GM10266 (cell line): Measurements from ENCODE around the gene ZDHHC11B.

ENCODE experiments used
- DNase-seq: peaks from one replicate; pipeline ENCODE4 v3.0.0; 2012; ENCODE audit errors: extremely low spot score
- TF ChIP-seq, protein P1 (sequence below): IDR thresholded peaks from 2 replicates; pipeline ENCODE4 v1.5.1; 2012; ENCODE audit warnings: mild to moderate bottlenecking, low read depth; ENCODE audit not compliant: control insufficient read depth, insufficient read depth; ENCODE audit errors: missing control alignments

Gene ZDHHC11B

DNA sequence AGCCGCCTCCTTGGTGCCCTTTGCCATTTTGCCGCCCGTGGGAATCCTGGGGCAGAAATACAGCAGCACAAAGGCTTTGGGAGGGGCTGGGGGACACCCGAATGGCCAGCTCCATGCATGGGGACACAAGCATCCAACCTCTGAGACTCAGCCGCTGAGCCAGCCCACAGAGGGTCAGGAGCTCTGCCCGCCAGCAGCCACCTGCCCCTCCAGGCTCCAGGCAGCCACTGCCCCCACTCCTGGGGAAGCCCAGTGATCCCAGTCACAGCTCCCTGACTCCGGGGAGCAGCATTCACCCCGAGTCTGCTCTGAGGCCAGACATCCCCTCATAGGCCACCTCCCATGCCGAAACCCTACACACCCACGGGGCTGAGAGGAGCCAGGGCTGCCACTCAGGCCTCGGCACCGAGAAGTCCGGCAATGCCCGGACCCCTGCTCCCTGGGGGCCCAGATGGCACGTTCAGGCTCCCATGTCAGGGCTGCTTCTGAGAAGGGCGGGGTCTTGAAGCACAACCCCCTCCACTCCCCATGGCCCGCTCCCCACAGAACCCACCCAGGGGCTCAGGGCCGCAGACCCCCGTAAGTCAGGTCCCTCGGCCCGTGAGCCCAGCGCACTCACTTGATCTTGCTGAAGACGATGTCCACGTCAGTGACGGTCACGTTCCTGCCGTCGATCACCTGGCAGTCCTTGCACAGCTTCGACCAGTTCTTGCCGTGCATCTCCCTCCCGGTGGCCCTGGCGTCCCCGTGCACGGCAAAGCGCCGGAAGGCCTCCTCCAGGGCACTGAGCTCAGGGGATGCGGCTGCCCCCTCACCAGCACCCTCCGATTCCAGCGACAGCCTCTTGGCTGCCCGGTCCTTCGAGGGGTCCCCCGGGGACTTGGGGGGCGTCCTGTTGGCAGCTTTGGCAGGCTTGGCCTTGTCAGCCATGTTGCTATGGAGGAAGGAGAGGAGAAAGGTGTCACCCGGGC, 107.1 kb downstream of the ZDHHC11B start:
- DNase-seq = no peak
- TF ChIP-seq, protein P1, sequence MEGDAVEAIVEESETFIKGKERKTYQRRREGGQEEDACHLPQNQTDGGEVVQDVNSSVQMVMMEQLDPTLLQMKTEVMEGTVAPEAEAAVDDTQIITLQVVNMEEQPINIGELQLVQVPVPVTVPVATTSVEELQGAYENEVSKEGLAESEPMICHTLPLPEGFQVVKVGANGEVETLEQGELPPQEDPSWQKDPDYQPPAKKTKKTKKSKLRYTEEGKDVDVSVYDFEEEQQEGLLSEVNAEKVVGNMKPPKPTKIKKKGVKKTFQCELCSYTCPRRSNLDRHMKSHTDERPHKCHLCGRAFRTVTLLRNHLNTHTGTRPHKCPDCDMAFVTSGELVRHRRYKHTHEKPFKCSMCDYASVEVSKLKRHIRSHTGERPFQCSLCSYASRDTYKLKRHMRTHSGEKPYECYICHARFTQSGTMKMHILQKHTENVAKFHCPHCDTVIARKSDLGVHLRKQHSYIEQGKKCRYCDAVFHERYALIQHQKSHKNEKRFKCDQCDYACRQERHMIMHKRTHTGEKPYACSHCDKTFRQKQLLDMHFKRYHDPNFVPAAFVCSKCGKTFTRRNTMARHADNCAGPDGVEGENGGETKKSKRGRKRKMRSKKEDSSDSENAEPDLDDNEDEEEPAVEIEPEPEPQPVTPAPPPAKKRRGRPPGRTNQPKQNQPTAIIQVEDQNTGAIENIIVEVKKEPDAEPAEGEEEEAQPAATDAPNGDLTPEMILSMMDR = no peak

DNA sequence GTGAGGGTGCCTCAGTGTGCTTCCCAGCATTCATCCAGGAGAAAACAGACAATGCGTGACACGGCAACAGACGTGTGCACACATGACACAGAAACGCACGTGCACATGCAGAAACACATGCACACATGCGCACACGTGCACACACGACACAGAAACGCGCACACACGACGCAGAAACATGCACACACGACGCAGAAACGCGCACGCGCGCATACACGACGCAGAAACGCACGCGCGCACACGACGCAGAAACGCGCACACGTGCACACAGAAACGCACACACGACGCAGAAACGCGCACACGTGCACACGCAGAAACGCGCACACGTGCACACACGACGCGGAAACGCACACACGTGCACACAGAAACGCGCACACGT, 107.8 kb downstream of the ZDHHC11B start:
- TF ChIP-seq, protein P1 = no peak
- DNase-seq = no peak

DNA sequence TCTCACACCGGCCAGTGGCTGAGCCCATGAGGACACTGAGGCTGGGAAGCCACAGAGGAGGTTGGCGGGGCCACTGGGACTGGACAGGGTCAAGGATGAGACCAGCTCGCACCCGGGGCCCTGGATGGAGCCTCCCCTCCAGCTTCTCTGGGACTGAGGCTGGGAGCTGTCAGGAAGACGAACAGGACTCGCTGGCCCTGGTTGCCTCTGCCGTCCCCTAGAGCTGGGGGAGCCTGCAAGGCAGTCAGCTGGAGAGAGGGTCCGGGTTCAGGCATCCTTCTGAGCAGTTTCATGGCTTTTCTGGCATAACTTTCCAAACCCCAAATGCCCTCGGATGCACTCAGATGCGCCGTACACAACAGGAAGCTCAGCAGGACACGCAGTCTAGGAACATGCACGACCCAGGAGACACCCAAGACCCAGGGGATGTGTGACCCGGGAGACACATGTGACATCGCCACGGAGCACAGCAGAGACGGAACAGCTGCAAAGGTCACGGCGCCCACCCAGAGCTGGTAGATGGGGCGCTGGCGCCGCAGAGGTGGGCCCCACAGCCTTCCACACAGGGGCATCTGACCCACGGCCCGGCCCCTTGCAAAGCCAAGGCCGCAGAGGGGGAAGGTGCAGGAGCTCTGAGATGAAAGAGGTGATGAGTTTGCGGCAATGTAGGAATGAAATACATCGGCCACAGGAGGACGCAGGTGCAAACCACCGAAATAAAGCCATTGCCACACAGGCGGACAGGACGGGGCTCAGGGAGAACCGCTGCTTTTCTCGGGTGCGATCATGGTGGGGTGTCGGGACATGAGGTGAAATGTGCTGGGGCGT, 108.4 kb downstream of the ZDHHC11B start:
- DNase-seq = no peak
- TF ChIP-seq, protein P1 = no peak

DNA sequence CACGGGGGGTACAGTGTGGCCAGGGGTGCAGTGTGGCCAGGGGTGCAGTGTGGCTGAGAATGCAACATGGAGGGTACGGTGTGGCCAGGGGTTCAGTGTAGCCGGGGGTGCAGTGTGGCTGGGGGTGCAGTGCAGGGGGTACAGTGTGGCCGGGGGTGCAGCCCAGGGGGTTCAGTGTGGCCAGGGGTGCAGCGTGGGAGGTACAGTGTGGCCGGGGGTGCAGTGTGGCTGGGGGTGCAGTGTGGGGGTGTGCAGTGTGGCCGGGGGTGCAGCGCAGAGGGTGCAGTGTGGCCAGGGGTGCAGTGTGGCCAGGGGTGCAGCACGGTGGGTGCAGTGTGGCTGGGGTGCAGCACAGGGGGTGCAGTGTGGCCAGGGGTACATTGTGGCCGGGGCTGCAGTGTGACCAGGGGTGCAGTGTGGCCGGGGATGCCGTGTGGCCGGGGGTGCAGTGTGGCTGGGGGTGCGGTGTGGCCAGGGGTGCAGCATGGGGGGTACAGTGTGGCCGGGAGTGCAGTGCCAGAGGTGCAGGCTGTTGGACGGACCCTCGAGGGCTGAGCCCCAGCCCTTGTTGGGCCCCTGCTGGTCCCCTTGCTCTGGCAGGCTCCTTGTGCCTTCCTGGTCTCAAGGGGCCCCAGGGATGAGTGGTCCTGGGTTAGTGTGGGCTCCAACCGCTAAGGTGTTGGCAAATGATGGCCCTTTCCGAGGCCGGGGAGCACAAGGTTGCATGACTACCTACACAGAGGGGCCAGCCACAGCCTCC, 109.2 kb downstream of the ZDHHC11B start:
- TF ChIP-seq, protein P1 = no peak
- no peak for DNase-seq

DNA sequence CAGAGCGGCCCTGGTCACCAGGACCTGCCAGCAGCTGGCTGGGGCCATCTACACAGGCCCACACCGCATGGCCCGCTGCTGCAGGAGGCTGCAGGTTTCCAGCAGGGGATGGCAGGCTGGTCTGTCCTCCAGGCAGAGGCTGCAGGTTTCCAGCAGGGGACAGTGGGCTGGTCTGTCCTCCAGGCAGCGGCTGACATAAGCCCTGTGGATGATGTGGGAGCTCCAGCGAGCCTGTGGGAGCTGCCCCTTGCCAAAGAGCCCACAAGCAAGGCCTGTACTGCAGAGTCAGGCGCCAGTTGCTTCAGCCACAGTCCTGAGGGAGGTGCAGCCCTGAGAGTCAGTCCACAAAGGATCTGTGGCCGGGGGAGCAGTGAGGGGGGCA, 109.9 kb downstream of the ZDHHC11B start:
- TF ChIP-seq, protein P1 = no peak

DNA sequence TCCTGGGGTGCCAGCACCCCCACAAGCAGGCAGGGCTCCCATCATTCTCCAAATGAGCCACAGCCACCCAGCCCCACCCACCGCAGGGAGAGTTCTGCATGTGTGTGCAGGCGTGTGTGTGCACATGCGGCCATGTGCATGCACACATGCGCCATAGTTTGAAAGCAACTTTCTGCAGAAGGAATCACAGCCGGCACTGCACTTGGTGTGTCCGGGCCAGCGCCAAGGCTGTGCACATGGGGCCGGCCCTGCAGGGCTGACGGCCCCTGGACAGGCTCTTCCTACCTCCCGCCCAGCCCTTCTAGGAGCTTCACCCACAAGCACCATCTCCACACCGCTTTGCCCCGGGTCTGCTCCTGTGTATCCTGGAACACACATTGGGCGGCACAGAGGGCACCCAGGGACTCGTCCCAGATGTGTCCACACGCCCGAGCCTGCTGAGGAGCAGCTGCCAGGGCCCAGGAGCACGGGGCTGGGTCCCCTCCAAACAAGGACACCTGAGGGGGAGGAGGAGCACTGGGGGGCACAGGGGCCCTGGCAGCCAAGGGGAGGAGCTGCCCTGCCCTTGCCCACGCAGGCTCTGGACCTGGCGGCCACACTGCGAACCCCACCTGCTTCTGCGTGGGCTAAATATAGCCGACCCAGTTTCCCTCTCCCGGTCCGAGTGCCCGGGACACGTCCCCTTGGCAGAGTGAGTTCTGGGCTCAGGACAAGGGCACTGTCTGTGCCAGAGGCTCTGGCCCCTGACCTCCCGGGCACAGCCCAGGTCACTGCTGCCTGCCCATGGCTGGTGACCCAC, 110.5 kb downstream of the ZDHHC11B start:
- TF ChIP-seq, protein P1 = no peak
- DNase-seq = no peak

More for the DNA sequence above, 109.9 kb downstream of the ZDHHC11B start:
- no peak for DNase-seq
